GM20000 (cell line): ENCODE measurements around the gene SLC23A1.

Experiments used
- DNase-seq: peaks from one replicate; pipeline ENCODE4 v3.0.0; 2012; ENCODE audit warnings: low spot score
- TF ChIP-seq, protein P1 (sequence below): IDR thresholded peaks from 2 replicates; pipeline ENCODE4 v1.5.1; 2012; ENCODE audit warnings: mild to moderate bottlenecking, control low read depth; ENCODE audit errors: extremely low read depth, missing control alignments

SLC23A1 gene

DNA sequence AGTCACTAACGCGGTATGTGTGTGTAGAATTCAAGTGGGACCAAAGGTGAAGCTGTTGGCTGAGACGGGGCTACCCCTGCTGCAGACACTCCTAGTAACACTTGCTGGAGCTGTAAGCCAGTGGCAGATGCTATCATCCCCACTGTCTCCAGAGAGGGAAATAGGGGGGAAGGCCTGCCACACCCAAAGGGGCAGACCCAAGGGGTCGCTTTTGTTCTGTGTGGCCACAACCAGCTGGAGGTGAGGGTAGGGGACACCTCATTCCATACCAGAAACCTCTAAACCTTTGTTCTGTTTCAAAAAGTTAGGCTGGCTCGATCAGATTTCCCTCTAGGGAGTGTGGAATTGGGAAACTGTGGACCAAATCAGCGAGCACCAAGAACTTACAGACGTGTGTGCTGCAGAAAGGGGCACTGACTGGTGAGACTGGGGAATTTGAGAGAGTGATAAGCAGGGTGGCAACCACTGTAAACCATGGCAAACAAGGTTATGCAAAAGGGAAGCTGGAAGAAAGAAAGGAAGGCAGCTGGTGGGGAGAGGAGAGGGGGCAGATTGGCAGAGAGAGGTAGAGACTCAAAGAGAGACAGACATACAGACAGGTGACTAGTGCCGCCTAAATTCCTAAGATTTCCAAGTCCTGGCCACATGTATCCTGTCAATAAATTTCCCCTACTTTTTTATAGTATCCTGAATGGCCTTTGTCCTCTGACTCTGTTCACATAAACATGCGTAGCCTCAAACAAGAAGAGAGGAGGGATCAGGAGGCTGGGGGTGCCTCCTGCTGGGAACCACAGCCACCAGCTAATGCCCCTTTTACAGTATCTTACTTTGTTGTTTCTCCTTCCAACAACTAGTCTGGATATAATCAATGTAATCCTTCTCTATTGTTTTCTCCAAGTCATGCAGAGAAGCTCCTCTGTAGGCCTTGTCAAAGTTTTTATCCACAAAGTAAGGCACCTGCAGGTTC is 36.4 kb upstream of the SLC23A1 start:
- no peak for DNase-seq
- TF ChIP-seq, protein P1, sequence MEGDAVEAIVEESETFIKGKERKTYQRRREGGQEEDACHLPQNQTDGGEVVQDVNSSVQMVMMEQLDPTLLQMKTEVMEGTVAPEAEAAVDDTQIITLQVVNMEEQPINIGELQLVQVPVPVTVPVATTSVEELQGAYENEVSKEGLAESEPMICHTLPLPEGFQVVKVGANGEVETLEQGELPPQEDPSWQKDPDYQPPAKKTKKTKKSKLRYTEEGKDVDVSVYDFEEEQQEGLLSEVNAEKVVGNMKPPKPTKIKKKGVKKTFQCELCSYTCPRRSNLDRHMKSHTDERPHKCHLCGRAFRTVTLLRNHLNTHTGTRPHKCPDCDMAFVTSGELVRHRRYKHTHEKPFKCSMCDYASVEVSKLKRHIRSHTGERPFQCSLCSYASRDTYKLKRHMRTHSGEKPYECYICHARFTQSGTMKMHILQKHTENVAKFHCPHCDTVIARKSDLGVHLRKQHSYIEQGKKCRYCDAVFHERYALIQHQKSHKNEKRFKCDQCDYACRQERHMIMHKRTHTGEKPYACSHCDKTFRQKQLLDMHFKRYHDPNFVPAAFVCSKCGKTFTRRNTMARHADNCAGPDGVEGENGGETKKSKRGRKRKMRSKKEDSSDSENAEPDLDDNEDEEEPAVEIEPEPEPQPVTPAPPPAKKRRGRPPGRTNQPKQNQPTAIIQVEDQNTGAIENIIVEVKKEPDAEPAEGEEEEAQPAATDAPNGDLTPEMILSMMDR = no peak

DNA sequence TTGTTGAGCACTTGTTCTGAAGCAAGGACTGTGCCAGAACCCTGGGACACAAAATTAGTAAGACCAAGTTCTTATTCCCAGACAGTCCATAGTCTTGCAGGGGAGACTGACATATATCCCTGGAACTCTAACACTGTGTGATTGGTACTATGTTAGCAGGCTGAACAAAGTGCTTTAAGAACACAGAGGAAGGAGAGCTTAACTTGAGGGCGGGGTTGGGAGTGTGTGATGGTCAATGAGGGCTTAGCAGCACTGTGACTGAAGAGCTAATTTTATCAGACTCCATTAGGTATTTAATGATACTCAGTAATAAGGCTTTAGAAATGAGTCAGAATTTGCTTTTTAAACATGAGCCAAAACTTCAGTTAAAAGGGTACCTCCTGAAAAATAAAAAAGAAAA is 35.7 kb upstream of the SLC23A1 start:
- DNase-seq = no peak
- TF ChIP-seq, protein P1 = no peak

DNA sequence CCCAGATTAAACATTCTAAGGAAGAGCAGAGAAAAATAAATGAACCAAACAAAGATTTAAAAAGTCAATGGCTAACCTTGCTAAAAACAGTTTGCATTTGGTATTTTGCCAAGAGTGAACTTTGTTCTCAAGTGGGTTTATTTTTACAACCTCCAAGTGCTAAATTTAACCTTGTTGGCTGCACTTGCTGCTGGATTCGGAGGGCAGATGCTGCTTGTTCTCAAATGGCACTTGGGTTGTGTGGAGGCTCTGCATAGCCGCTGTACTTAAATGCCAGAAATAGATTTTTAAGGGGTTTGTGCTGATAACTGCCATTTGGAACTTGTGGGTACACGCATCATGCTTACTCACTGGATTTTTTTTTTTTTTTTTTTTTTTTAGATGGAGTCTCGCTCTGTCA is 34.1 kb upstream of the SLC23A1 start:
- TF ChIP-seq, protein P1 = no peak
- no peak for DNase-seq

DNA sequence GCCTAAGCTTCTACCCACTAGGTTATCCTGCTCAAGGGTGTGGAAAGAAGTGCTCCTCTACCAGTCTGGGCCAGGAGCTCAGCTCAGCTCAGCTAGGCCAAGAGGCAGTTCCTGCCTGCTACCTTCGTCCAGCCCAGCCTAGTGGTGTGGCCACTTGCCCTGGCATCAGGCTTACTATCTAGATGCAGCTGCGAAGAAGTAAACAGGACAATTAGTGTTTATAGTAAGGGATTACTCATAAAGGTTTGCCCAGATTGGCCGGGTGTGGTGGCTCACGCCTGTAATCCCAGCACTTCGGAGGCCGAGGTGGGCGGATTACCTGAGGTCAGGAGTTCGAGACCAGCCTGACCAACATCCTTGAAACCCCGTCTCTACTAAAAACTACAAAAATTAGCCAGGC is 33.6 kb upstream of the SLC23A1 start:
- TF ChIP-seq, protein P1 = no peak
- no peak for DNase-seq

DNA sequence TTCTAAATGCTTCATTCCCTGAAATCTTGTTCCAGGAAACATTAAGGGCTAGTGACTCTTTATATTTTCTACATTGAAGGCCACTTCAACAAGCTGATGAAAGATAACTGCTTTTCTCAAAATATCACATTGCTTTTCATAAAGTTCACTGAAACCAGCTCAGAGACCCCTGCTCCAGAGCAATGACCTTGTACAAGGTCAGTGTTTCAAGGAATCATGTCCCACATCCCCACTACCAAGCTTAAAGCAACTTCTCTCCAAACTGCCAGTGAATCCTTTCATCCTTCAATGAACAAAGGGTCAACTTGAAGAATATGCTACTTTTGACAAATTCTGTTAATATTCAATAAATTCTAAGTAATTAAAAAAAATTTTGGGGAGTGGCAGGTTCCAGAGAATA is 32.8 kb upstream of the SLC23A1 start:
- TF ChIP-seq, protein P1 = no peak

DNA sequence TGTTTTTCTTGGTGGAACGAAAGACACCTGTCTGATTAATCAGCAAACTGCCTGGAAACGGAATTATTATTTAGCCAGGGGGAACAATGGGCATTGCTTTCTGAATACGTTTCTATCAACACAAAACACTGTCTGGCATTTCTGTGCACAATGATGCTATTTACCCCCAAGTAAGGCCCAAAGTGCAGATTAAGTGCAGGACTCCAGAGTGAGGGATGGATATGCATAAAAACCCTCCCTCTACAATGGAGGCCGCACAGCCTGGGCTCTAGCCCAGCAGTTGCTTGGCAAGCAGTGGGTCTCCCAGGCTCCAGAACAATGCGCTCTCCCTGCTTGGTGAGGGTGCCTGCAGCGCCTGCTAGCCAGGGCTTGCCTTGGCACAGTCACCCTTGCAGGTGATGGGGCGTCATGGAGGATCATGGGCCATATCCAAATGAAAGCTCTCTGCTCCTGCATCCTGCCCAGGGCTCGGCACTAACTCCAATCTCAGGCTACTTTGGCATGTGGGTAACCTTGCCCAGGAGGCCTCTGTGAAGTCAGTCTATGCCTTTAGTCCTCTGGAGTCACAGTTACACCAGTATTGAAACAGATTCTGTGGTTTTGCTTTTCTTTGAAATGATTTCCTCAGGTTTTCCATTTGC is 32.2 kb upstream of the SLC23A1 start:
- TF ChIP-seq, protein P1 = no peak
- no peak for DNase-seq

More for the DNA sequence above, 32.8 kb upstream of the SLC23A1 start:
- DNase-seq = no peak

DNA sequence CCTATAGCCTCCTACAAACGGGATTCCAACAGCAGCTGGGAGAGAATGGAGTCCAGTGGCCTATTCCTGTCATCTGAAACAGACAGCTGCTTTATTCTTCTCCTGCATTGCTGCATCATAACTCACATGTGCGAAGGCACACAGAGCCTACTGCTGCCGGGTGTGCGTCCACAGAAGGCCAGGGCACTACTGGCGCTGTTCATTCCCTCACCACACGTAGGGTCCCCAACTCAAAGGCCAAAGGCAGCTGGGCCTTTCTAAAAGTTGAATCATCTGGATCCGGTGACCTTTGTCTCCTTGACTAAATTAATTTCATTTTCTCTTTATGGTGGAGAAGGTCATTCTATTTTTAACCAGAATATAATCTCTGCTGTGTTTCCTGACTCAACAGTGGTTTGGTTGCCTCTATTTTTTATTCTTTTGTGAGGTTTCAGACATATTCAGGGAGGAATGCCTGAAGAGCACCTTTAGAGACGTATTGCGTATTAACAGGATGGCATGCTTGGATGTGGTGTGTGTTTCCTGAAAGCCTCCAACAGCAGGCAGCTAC is 31.6 kb upstream of the SLC23A1 start:
- TF ChIP-seq, protein P1 = no peak
- no peak for DNase-seq
